Cardiac muscle cell (in vitro differentiated cells and primary cell): Measurements from ENCODE around the gene MYO15A. TPM values are rescaled to one million over a fixed set of nuclear protein-coding genes. Genes with fewer than 3 reads are reported as not detected.

Experiments used
- DNase-seq, 2 donors: peaks; one replicate each; pipeline versions ENCODE4 v3.0.0 to v3.0.0-alpha.2; 2010 to 2017; ENCODE audit warnings: low read depth in 1 of 2, low spot score in 1 of 2
- H3K27ac ChIP-seq: fragments of 200-600 bp; sonication (generic); 2 replicates; pipeline ENCODE4 v1.5.1; 2016
- H3K27me3 ChIP-seq: fragments of 200-600 bp; sonication (generic); 2 replicates; pipeline ENCODE4 v1.6.0; 2016; ENCODE audit warnings: control low read depth
- H3K36me3 ChIP-seq: fragments of 200-600 bp; sonication (generic); 2 replicates; pipeline ENCODE4 v1.5.1; 2016; ENCODE audit warnings: control low read depth
- H3K4me1 ChIP-seq: fragments of 200-600 bp; sonication (generic); 2 replicates; pipeline ENCODE4 v1.8.1; 2017; ENCODE audit warnings: low read depth, mild to moderate bottlenecking, mixed run types
- H3K4me3 ChIP-seq: fragments of 200-600 bp; sonication (generic); 2 replicates; pipeline ENCODE4 v1.5.1; 2016; ENCODE audit warnings: mild to moderate bottlenecking
- H3K9me3 ChIP-seq: fragments of 200-600 bp; sonication (generic); 2 replicates; pipeline ENCODE4 v1.5.1; 2017; ENCODE audit warnings: low read depth, mild to moderate bottlenecking, control low read depth
- polyA plus RNA-seq: library from polyadenylated mRNA; unstranded; fragments of >200 nt; fragmentation: Nextera tagmentation; extraction: Ambion mirVana; gene quantifications from 2 replicates; pipeline ENCODE4 v1.2.1, GENCODE V29; 2016
- total RNA-seq: library from RNA; depleted of rRNA; stranded (reverse); fragments of >200 nt; gene quantifications from 2 replicates; pipeline ENCODE4 v1.2.3, GENCODE V29; 2016
- TF ChIP-seq, protein P1 (sequence below): IDR thresholded peaks from 2 replicates; pipeline ENCODE4 v1.5.1; 2012; ENCODE audit warnings: low read depth, mild to moderate bottlenecking, low read length

Gene MYO15A
- total and polyA plus RNA-seq, 2 experiments from 2014 or later = 3.9 to 4.9 TPM

DNA sequence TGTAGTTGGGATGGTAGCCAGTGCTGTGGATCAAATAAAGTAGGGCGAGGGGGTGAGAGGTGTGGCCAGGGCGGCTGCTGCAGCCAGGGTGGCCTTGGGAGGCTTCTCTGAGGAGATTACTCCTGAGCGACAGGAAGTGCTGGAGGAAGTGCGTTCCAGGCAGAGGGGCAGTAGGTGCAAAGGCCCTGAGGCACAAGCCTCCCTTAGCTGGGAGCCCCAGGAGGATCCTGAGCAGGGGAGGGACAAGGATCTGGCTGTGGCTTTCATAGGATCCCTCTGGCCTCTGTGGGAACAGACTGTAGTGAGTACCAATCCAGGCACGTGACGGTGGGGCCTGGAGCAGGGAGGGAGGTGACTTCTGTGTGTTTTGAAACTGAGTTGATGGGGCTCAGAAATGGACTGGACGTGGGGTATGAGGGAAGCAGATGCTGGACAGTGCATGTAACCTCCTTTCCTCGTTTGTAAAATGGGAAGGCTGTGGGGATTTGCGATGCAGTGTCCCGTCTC is 119.7 kb downstream of the MYO15A start:
- DNase-seq = no peak
- TF ChIP-seq, protein P1, sequence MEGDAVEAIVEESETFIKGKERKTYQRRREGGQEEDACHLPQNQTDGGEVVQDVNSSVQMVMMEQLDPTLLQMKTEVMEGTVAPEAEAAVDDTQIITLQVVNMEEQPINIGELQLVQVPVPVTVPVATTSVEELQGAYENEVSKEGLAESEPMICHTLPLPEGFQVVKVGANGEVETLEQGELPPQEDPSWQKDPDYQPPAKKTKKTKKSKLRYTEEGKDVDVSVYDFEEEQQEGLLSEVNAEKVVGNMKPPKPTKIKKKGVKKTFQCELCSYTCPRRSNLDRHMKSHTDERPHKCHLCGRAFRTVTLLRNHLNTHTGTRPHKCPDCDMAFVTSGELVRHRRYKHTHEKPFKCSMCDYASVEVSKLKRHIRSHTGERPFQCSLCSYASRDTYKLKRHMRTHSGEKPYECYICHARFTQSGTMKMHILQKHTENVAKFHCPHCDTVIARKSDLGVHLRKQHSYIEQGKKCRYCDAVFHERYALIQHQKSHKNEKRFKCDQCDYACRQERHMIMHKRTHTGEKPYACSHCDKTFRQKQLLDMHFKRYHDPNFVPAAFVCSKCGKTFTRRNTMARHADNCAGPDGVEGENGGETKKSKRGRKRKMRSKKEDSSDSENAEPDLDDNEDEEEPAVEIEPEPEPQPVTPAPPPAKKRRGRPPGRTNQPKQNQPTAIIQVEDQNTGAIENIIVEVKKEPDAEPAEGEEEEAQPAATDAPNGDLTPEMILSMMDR = no peak
- Histone ChIP-seq H3K4me1 (peaks cover 20% of the 10 kb centered on the region), H3K4me3 (no peak overlapping the region), H3K27ac (no peak overlapping the region), H3K9me3 (no peaks in the 10 kb centered on the region), H3K36me3 (no peaks in the 10 kb centered on the region), H3K27me3 (no peaks in the 10 kb centered on the region)

DNA sequence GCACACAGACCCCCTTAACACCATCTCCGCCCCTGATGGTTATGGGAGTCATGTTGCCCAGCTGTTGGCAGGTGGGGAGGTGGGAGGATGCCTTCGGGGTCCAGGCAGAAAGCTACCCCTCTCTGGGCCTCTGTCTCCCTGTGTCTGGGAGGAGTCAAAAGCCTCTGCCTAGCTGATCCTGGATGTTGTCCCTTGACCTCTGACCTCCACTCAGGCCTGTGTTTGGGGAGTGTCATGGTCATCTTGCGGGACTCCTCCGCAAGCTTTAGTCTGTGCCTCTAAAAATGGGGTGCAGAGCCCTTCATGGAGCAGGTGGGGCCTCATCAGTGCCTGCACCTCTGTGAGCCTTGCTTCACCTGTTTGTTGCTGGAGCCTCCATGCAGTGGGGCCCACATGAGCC is 120.7 kb downstream of the MYO15A start:
- Histone ChIP-seq H3K4me1 (peaks cover 19% of the 10 kb centered on the region), H3K27ac (no peak overlapping the region)
- DNase-seq = no peak

More for the DNA sequence above, 120.7 kb downstream of the MYO15A start:
- Histone ChIP-seq H3K36me3 (peaks cover 3% of the 10 kb centered on the region), H3K27me3 (no peaks in the 10 kb centered on the region), H3K9me3 (no peaks in the 10 kb centered on the region), H3K4me3 (no peak overlapping the region)
- TF ChIP-seq, protein P1 = no peak

Other genes starting within 250 kb of the MYO15A start
- gene TOM1L2, start 136.4 kb upstream of the MYO15A start, total RNA-seq = 49.9 and 145 TPM in 2 replicates
- 46.4 and 55.2 TPM in 2 replicates for gene TOM1L2, start 136.4 kb upstream of the MYO15A start, polyA plus RNA-seq
- gene DRC3, start 135.9 kb upstream of the MYO15A start, total RNA-seq = 0.18 and 0.21 TPM in 2 replicates
- 2.4 and 4.1 TPM in 2 replicates for gene DRC3, start 135.9 kb upstream of the MYO15A start, polyA plus RNA-seq
- 36.0 and 49.4 TPM in 2 replicates for gene ATPAF2, start 69.6 kb upstream of the MYO15A start, total RNA-seq
- gene ATPAF2, start 69.6 kb upstream of the MYO15A start, polyA plus RNA-seq = 40.3 and 49.9 TPM in 2 replicates
- gene GID4, start 69.3 kb upstream of the MYO15A start, total RNA-seq = 9.8 and 10.7 TPM in 2 replicates
- 9.9 and 12.7 TPM in 2 replicates for gene GID4, start 69.3 kb upstream of the MYO15A start, polyA plus RNA-seq
- 48.1 and 49.5 TPM in 2 replicates for gene DRG2, start 20.8 kb upstream of the MYO15A start, total RNA-seq
- gene DRG2, start 20.8 kb upstream of the MYO15A start, polyA plus RNA-seq = 44.8 and 49.7 TPM in 2 replicates
- 247 and 279 TPM in 2 replicates for gene ALKBH5, start 75.1 kb downstream of the MYO15A start, total RNA-seq
- gene ALKBH5, start 75.1 kb downstream of the MYO15A start, polyA plus RNA-seq = 257 and 321 TPM in 2 replicates
- 81.5 and 83.8 TPM in 2 replicates for gene LLGL1, start 116.9 kb downstream of the MYO15A start, total RNA-seq
- gene LLGL1, start 116.9 kb downstream of the MYO15A start, polyA plus RNA-seq = 5.9 and 7.3 TPM in 2 replicates
- 227 and 303 TPM in 2 replicates for gene FLII, start 150.0 kb downstream of the MYO15A start, total RNA-seq
- gene FLII, start 150.0 kb downstream of the MYO15A start, polyA plus RNA-seq = 210 and 232 TPM in 2 replicates
- gene MIEF2, start 151.9 kb downstream of the MYO15A start, total RNA-seq = 95.7 and 101 TPM in 2 replicates
- gene MIEF2, start 151.9 kb downstream of the MYO15A start, polyA plus RNA-seq = 36.9 and 37.3 TPM in 2 replicates
- gene TOP3A, start 206.2 kb downstream of the MYO15A start, total RNA-seq = 31.0 and 40.1 TPM in 2 replicates
- gene TOP3A, start 206.2 kb downstream of the MYO15A start, polyA plus RNA-seq = 22.7 and 26.5 TPM in 2 replicates
- 8.7 and 11.3 TPM in 2 replicates for gene SMCR8, start 206.5 kb downstream of the MYO15A start, total RNA-seq
- 2.9 and 3.9 TPM in 2 replicates for gene SMCR8, start 206.5 kb downstream of the MYO15A start, polyA plus RNA-seq